ENCODE data around the gene DARS1.

DNA sequence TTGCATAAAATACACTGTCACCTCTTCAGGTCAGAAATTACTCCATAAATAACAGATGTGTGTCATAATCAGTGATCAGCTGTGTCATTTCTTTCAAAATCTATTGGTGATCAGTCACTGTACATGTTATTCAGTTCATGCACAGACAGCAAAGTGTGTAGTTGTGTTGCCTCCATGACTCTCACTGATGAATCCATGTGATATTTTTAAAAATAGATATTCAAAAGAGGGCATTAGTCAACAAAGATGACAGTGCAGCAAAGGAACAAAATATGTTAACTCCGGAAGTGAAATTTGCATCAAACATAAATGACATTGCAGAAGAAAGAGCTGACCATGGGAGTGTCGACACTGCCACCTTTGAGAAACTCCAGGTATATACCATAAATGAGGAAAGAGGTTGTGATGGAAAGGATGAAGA lies 92.0 kb downstream of the DARS1 start:
- TF ChIP-seq, protein P1, sequence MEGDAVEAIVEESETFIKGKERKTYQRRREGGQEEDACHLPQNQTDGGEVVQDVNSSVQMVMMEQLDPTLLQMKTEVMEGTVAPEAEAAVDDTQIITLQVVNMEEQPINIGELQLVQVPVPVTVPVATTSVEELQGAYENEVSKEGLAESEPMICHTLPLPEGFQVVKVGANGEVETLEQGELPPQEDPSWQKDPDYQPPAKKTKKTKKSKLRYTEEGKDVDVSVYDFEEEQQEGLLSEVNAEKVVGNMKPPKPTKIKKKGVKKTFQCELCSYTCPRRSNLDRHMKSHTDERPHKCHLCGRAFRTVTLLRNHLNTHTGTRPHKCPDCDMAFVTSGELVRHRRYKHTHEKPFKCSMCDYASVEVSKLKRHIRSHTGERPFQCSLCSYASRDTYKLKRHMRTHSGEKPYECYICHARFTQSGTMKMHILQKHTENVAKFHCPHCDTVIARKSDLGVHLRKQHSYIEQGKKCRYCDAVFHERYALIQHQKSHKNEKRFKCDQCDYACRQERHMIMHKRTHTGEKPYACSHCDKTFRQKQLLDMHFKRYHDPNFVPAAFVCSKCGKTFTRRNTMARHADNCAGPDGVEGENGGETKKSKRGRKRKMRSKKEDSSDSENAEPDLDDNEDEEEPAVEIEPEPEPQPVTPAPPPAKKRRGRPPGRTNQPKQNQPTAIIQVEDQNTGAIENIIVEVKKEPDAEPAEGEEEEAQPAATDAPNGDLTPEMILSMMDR (IDR thresholded peaks at IDR 0.05; ENCODE audit: low read depth, low read length, poor library complexity, severe bottlenecking) = peak; percentile 20
- no peak for TF ChIP-seq EZH2phosphoT487 (IDR thresholded peaks at IDR 0.05; ENCODE audit: borderline replicate concordance, low read length)

Measured in DOHH2 (cell line).